Anterior cingulate cortex (tissue), 58 donors: ENCODE results near the gene ARHGEF4.

ENCODE experiments used
- DNase-seq, 58 donors: peaks; one replicate each; lab custom pipeline; 2025; lab: John Stamatoyannopoulos, UW

Gene ARHGEF4

GRCh38 chr2:130997198-130997597 is 160.5 kb downstream of the ARHGEF4 start:
- no peak for DNase-seq

- DNase-seq, result no peak
Observed at GRCh38 chr2:130998561-130998960, 161.8 kb downstream of the ARHGEF4 start.

GRCh38 chr2:131004446-131005209 is 167.9 kb downstream of the ARHGEF4 start:
- no peak for DNase-seq

GRCh38 chr2:131005216-131005935 is 168.7 kb downstream of the ARHGEF4 start:
- DNase-seq, result no peak

GRCh38 chr2:131006561-131006960 is 169.8 kb downstream of the ARHGEF4 start:
- no peak for DNase-seq

GRCh38 chr2:131008967-131009366 is 172.3 kb downstream of the ARHGEF4 start:
- DNase-seq, result no peak

GRCh38 chr2:131009713-131010475 is 173.2 kb downstream of the ARHGEF4 start:
- no peak for DNase-seq

GRCh38 chr2:131010566-131010965 is 173.9 kb downstream of the ARHGEF4 start:
- no peak for DNase-seq

- DNase-seq, result peak in 1 of 58 donors; percentile 13
Observed at GRCh38 chr2:131011486-131011885, 174.8 kb downstream of the ARHGEF4 start.

- DNase-seq, result no peak
Observed at GRCh38 chr2:131014141-131014540, 177.4 kb downstream of the ARHGEF4 start.

- DNase-seq, result no peak
Observed at GRCh38 chr2:131015764-131016163, 179.1 kb downstream of the ARHGEF4 start.

GRCh38 chr2:131016826-131017741 is 180.4 kb downstream of the ARHGEF4 start:
- DNase-seq, result peak in 10 of 58 donors; percentile 16 to 72 (median 30)

- DNase-seq, result no peak
Observed at GRCh38 chr2:131022731-131023130, 186.0 kb downstream of the ARHGEF4 start.

GRCh38 chr2:131023758-131024157 is 187.0 kb downstream of the ARHGEF4 start:
- no peak for DNase-seq

GRCh38 chr2:131026919-131027318 is 190.2 kb downstream of the ARHGEF4 start:
- DNase-seq, result no peak

- DNase-seq, result no peak
Observed at GRCh38 chr2:131027566-131028528, 191.1 kb downstream of the ARHGEF4 start.

GRCh38 chr2:131029812-131030211 is 193.1 kb downstream of the ARHGEF4 start:
- no peak for DNase-seq

GRCh38 chr2:131030478-131030971 is 193.8 kb downstream of the ARHGEF4 start:
- DNase-seq, result peak in 49 of 58 donors; percentile 20 to 86 (median 68)

- DNase-seq, result no peak
Observed at GRCh38 chr2:131031431-131031841, 194.7 kb downstream of the ARHGEF4 start.
